Measurements from ENCODE around the gene CFAP92. TPM values are rescaled to one million over a fixed set of nuclear protein-coding genes. Genes with fewer than 3 reads are reported as not detected.

CFAP92 gene
- total RNA-seq, 4 donors from 2014 or later: 1.5 to 2.4 (median 1.7) TPM; not detected in 1

DNA sequence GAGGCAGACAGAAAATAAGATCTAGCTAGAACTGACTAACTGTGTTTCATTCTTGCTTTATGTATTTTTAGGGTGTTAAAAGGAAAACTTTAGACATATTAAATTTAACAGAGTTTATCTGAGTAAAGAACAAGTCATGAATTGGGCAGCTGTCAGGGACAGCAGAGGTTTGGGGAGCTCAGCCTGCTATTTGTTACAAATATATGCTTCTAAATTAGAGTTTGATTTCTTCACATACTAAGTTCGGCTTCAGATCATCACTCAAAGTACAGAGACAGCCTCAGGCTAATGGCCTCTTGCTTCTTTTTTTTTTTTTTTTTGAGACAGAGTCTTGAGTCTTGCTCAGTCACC, 29.1 kb upstream of the CFAP92 start:
- Histone ChIP-seq H3K4me1 (peaks cover 0 to 29% (median 7%) of the 10 kb centered on the region in 4 donors), H3K36me3 (no peaks in the 10 kb centered on the region), H3K9me3 (no peaks in the 10 kb centered on the region), H3K27ac (peak overlapping the region; percentile 9 to 70 (median 48)), H3K4me3 (no peak overlapping the region), H3K27me3 (no peaks in the 10 kb centered on the region)
- TF ChIP-seq POLR2A (IDR thresholded peaks at IDR 0.05): no peak
- no peak for TF ChIP-seq CTCF (IDR thresholded peaks at IDR 0.05)
- no peak for DNase-seq

DNA sequence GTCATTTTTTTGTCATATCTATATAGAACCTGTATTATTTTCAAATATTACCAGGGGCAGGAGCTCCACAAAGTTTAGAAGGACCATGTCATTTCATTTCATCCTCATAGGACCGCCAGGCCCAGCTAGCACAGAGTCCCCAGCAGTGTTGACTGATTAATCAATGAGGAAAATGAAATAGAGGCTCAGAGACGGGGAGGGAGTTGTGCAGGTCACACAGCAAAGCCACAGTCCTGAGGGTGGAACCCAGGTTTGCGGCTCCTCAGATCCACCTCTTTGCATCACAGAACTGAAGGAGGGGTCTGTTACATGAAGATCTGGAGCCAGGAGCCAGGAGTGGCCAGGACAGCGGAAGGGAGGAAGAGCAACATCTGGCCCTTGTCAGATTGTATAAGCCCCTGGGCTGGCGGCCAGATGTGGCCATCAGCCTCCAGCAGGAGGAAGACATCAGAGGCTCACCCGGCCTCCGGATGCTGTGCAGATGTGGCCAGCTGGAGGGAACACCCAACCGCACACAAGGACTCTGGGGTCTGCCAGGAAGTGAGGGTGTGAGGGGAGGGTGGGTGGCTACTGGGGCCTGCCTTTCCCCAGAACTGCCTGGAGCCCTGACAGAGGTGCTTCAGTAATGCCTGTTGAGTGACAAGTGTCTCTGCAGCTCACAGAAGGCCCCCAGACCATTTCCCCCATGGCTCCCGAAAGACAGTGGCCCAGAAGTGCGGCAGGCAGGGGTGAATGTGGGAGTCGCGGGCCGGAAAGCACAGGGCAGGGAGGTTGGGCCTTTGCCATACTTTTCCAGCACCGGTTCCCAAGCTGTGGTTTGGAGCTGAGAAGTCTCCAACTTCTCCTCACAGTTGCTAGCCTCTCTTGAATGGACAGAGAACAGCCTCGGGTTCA, 28.5 kb upstream of the CFAP92 start:
- Histone ChIP-seq H3K4me3 (no peak overlapping the region), H3K4me1 (peaks cover 0 to 28% (median 7%) of the 10 kb centered on the region in 4 donors), H3K27me3 (no peaks in the 10 kb centered on the region), H3K27ac (peak overlapping the region; percentile 9 to 70 (median 48)), H3K36me3 (no peaks in the 10 kb centered on the region), H3K9me3 (no peaks in the 10 kb centered on the region)
- DNase-seq: peak in 2 of 3 donors; percentile 33 to 74
- no peak for TF ChIP-seq POLR2A (IDR thresholded peaks at IDR 0.05)
- no peak for TF ChIP-seq CTCF (IDR thresholded peaks at IDR 0.05)

GRCh38 chr3:129021140-129021551, 27.3 kb upstream of the CFAP92 start:
- Histone ChIP-seq H3K9me3 (no peaks in the 10 kb centered on the region), H3K27me3 (no peaks in the 10 kb centered on the region), H3K4me3 (no peak overlapping the region), H3K36me3 (no peaks in the 10 kb centered on the region), H3K4me1 (peaks cover 0 to 26% (median 9%) of the 10 kb centered on the region in 4 donors), H3K27ac (peak overlapping the region in 3 of 4 donors; percentile 47 to 70 (median 68))
- no peak for TF ChIP-seq POLR2A (IDR thresholded peaks at IDR 0.05)
- TF ChIP-seq CTCF (IDR thresholded peaks at IDR 0.05): no peak
- no peak for DNase-seq

GRCh38 chr3:129020691-129021090, 26.8 kb upstream of the CFAP92 start:
- Histone ChIP-seq H3K4me1 (peaks cover 0 to 26% (median 13%) of the 10 kb centered on the region in 4 donors), H3K4me3 (no peak overlapping the region), H3K36me3 (no peaks in the 10 kb centered on the region), H3K27ac (peak overlapping the region in 3 of 4 donors; percentile 47 to 70 (median 54)), H3K27me3 (no peaks in the 10 kb centered on the region), H3K9me3 (no peaks in the 10 kb centered on the region)
- DNase-seq: no peak
- no peak for TF ChIP-seq CTCF (IDR thresholded peaks at IDR 0.05)
- TF ChIP-seq POLR2A (IDR thresholded peaks at IDR 0.05): no peak

- Histone ChIP-seq H3K9me3 (no peaks in the 10 kb centered on the region), H3K27me3 (no peaks in the 10 kb centered on the region), H3K4me1 (peaks cover 0 to 20% (median 16%) of the 10 kb centered on the region in 4 donors), H3K4me3 (no peak overlapping the region), H3K27ac (no peak overlapping the region), H3K36me3 (no peaks in the 10 kb centered on the region)
- TF ChIP-seq POLR2A (IDR thresholded peaks at IDR 0.05) (no peak), CTCF (IDR thresholded peaks at IDR 0.05) (no peak)
- no peak for DNase-seq
Measured at GRCh38 chr3:129019266-129019665, 25.4 kb upstream of the CFAP92 start.

Measured in Peyer's patch (tissue), 4 donors.